HK-2 (cell line): Measurements from ENCODE around the gene SIGLEC15.

Source experiments
- DNase-seq: peaks from one replicate; pipeline ENCODE4 v3.0.0-alpha.2; 2018; ENCODE audit not compliant: unreplicated experiment

SIGLEC15 gene

GRCh38 chr18:45879681-45880655, 54.5 kb downstream of the SIGLEC15 start:
- DNase-seq, result peak; percentile 31

- no peak for DNase-seq
Observed at GRCh38 chr18:45880876-45881558, 55.5 kb downstream of the SIGLEC15 start.

DNA sequence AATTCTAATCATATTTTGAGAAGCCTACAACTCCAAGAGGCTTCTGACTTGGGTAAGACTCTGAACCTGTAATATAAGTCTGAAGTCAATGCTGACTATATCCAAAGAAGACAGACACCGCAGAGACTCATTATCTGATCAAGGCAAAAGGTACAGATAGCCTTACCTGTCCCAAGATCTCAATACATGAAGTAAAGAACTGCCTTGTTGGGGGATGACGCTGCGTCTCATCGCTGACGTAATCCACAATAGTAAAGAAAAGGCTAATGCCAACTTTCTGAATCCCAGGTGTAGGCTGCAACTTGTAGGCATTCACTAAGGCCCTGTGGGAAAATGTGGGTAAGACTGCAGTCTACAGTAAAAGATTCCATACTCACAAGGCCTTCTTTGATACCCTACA, 62.1 kb downstream of the SIGLEC15 start:
- DNase-seq, result no peak

- DNase-seq, result no peak
Observed at GRCh38 chr18:45889419-45890064, 64.1 kb downstream of the SIGLEC15 start.

DNA sequence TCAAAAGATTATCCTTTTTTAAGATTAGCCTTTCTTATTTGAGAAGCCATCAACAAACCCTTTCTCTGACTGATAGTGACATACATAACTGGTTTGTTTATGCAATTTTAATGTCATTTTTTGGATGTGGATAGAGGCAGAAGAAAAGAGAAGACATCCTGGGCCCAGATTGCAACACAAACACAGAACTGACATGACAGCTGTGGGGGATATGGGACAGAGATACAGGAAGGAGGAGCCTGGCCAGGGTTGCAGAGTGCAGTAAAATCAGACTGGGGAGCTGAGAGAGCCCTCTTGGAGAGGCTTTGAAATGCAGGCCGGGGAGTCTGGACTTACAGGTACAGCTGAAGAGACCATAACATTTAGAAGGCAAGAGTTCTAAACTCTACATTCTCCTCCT, 65.1 kb downstream of the SIGLEC15 start:
- no peak for DNase-seq

DNA sequence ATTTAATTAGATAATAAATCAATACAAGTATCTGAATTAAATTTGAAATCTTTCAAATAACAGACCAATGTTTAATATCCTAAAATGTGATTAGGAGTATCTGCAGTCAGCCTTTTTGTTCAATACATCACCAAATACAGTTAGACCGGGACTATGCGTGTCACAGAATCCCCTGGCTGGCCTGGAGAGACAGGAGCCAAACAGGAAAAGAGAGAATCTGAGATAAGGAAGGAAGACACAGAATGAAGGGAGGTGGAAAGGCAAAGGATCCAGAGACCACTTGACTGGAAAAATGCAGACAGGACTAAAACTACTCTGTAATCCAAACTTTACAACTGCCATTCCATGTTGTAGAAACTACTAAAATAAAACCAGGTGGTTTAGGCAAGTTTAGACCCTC, 66.3 kb downstream of the SIGLEC15 start:
- no peak for DNase-seq
